ENCODE measurements around the gene CCDC12.

DNA sequence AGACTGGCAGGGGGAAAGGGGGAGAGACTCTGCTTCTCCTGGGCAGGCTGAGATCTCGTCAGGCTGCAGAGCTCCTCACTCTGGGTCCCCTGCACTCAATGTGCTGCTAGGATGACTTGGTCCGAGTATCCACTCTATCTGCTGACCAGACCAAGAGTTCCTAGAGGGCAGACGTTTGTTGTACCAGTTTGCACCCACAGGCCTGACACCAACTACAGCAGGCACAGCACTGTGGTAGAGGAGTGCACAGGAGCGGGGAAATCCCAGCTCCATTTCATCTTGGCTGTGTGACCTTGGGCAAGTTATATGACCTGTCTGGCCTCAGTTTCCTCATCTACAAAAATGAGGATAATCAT is 29.0 kb downstream of the CCDC12 start:
- TF ChIP-seq ZNF274 (IDR thresholded peaks at IDR 0.05; ENCODE audit: low read depth, low read length) (no peak), SUZ12 (IDR thresholded peaks at IDR 0.05; ENCODE audit: extremely low read depth, insufficient read depth, insufficient read length) (no peak), YY1 (IDR thresholded peaks at IDR 0.05; ENCODE audit: insufficient read depth, insufficient read length) (no peak)

All from NT2/D1 (cell line).